ENCODE measurements around the gene RABGAP1L. TPM values are rescaled to one million over a fixed set of nuclear protein-coding genes. Genes with fewer than 3 reads are reported as not detected.
"Not testable (repeated sequence)": the region's sequence is repeated elsewhere in the genome, so short reads cannot be mapped to it uniquely, and the experiment has no call there.

RABGAP1L gene
- total RNA-seq, 4 donors from 2014 or later: 48.2 to 102 (median 59.1) TPM

DNA sequence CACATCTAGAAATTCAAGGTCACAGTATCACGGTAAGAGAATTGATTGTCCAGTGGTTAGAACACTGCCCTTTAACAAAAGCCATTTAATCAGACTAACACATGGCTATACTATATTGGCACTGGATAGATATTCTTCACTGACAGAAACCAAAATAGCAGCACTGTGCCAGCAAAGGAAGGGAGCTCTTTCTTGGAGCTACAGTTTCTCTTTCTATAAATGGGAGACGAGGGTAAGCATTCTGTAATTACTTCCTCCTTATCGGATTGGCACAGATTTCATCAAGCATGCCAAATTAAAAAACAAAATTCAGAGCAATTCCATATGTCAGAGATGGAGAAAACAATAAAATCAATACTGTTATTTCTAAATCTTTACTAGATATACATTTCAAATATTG, 724.7 kb downstream of the RABGAP1L start:
- WGBS: 21% methylated on average over 3 of the region's 3 CpGs
- H3K9me3 ChIP-seq: no peaks in the 10 kb centered on the region
- no peak overlapping the region for H3K4me3 ChIP-seq
- no peak for TF ChIP-seq POLR2A (IDR thresholded peaks at IDR 0.05)
- TF ChIP-seq POLR2AphosphoS5 (IDR thresholded peaks at IDR 0.05): no peak
- no peak for TF ChIP-seq EP300 (IDR thresholded peaks at IDR 0.05)
- TF ChIP-seq, protein P1, sequence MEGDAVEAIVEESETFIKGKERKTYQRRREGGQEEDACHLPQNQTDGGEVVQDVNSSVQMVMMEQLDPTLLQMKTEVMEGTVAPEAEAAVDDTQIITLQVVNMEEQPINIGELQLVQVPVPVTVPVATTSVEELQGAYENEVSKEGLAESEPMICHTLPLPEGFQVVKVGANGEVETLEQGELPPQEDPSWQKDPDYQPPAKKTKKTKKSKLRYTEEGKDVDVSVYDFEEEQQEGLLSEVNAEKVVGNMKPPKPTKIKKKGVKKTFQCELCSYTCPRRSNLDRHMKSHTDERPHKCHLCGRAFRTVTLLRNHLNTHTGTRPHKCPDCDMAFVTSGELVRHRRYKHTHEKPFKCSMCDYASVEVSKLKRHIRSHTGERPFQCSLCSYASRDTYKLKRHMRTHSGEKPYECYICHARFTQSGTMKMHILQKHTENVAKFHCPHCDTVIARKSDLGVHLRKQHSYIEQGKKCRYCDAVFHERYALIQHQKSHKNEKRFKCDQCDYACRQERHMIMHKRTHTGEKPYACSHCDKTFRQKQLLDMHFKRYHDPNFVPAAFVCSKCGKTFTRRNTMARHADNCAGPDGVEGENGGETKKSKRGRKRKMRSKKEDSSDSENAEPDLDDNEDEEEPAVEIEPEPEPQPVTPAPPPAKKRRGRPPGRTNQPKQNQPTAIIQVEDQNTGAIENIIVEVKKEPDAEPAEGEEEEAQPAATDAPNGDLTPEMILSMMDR (IDR thresholded peaks at IDR 0.05): no peak
- no peak overlapping the region for H3K27ac ChIP-seq
- H3K4me1 ChIP-seq: peaks cover 7% of the 10 kb centered on the region
- no peaks in the 10 kb centered on the region for H3K27me3 ChIP-seq
- DNase-seq (ENCODE audit: low spot score in 2 of 2): no peak
- no peaks in the 10 kb centered on the region for H3K36me3 ChIP-seq

DNA sequence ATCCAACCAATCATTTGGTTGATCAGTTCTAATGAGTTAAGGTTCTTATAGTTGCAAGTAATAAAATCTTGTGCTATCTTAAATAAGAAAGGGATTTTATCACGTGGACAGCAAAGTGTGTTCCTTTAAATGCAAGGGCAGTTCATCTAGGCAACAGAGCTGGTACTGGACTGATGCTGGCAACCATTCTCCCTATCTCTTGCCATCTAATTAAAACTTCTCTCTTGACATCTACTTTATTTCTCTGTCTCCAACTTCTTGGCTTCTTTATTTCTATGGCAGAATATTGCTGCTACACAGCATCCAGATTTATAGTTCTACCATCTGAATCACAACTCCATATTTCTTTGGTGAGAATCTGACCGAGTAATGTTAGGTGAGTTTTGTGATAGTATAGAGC, 725.2 kb downstream of the RABGAP1L start:
- no peak overlapping the region for H3K27ac ChIP-seq

DNA sequence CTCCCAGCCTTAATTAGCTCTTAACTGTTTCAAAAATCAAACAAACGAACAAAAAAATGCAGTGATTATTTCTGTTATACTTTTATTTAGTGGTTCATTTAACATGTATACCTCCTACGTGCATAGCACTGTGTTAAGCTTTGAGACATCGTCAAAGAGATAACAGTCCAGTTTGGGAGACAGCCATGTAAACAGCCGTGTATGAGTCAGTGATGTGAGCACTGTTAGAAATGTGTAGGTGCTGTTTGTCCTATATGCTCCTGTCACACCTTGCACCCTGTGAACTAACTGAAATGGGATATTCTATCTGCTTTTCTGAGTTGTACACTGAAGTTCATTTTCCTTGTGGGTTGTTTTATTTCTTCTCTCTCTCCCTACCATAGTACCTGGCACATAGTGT, 730.7 kb downstream of the RABGAP1L start:
- TF ChIP-seq POLR2AphosphoS5 (IDR thresholded peaks at IDR 0.05) (no peak), EP300 (IDR thresholded peaks at IDR 0.05) (no peak), POLR2A (IDR thresholded peaks at IDR 0.05) (no peak)
- TF ChIP-seq, protein P1 (IDR thresholded peaks at IDR 0.05): no peak
- 70% methylated on average over 4 of the region's 4 CpGs for WGBS

More for the DNA sequence above, 725.2 kb downstream of the RABGAP1L start:
- Histone ChIP-seq H3K27me3 (no peaks in the 10 kb centered on the region), H3K4me1 (peaks cover 7% of the 10 kb centered on the region), H3K4me3 (no peak overlapping the region), H3K9me3 (no peaks in the 10 kb centered on the region), H3K36me3 (no peaks in the 10 kb centered on the region)
- TF ChIP-seq POLR2A (IDR thresholded peaks at IDR 0.05) (no peak), EP300 (IDR thresholded peaks at IDR 0.05) (no peak)
- DNase-seq (ENCODE audit: low spot score in 2 of 2): no peak
- 55% methylated on average over 2 of the region's 2 CpGs for WGBS

DNA sequence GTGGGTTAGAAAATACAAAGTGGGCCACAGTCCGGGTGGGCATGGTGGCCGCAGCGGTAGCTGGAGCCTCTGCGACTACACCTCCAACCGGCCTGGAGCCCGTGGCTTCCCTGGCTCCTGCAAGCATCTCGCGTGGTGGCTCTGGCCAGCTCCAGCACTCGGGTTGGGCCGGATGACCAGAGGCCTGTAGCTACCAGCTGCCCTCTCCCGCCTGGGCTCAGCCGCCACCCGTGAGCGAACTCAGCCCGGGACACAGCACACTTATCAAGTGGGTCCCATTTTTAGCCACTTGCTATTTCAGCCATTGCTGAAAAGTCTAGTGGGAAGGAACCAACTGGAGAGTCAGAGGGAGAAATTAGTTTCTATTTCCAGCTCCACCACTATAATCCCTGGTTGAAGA, 732.7 kb downstream of the RABGAP1L start:
- H3K36me3 ChIP-seq: no peaks in the 10 kb centered on the region
- no peaks in the 10 kb centered on the region for H3K27me3 ChIP-seq
- DNase-seq (ENCODE audit: low spot score in 2 of 2): no peak
- no peak for TF ChIP-seq POLR2A (IDR thresholded peaks at IDR 0.05)
- TF ChIP-seq, protein P1 (IDR thresholded peaks at IDR 0.05): no peak
- TF ChIP-seq POLR2AphosphoS5 (IDR thresholded peaks at IDR 0.05): no peak
- no peak for TF ChIP-seq EP300 (IDR thresholded peaks at IDR 0.05)
- no peaks in the 10 kb centered on the region for H3K9me3 ChIP-seq
- no peak overlapping the region for H3K4me3 ChIP-seq
- WGBS: 97% methylated on average over 13 of the region's 15 CpGs
- H3K27ac ChIP-seq: no peak overlapping the region
- H3K4me1 ChIP-seq: no peaks in the 10 kb centered on the region

More for the DNA sequence above, 730.7 kb downstream of the RABGAP1L start:
- Histone ChIP-seq H3K27me3 (no peaks in the 10 kb centered on the region), H3K36me3 (no peaks in the 10 kb centered on the region), H3K9me3 (no peaks in the 10 kb centered on the region), H3K4me1 (no peaks in the 10 kb centered on the region), H3K4me3 (no peak overlapping the region), H3K27ac (no peak overlapping the region)
- no peak for DNase-seq (ENCODE audit: low spot score in 2 of 2)

DNA sequence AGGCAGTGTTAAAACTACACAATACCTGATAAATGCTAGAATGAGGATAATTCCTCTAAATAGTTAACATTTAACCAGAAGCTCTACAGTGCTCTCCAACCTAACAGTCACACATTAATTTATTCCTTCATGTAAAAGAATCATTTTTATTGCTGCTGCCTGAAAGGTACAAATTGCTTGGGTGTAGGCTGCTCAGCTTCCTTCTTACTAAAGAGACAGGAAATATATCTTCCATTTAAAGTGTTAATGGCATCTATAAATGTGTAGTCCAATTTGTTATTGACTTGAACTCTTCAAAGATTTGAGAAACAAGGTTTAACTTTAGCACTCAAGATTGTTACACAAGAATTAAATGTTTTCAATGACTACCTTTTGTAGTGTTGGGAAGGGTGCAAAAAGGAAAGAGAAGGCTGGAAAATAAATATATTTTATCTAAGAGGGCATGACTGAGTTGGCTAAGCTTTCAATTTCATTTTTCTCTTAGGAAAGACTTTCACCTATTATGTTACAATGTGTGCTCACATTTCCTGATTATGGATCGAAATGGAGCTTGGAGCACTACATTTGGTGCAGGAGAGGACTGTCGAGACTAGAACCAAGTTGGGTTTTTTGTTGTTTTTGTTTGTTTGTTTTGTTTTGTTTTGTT, 734.9 kb downstream of the RABGAP1L start:
- H3K27me3 ChIP-seq: no peaks in the 10 kb centered on the region
- 92% methylated on average over 2 of the region's 2 CpGs for WGBS
- H3K36me3 ChIP-seq: no peaks in the 10 kb centered on the region
- TF ChIP-seq EP300 (IDR thresholded peaks at IDR 0.05): no peak
- TF ChIP-seq POLR2AphosphoS5 (IDR thresholded peaks at IDR 0.05): no peak
- TF ChIP-seq, protein P1 (IDR thresholded peaks at IDR 0.05): no peak
- TF ChIP-seq POLR2A (IDR thresholded peaks at IDR 0.05): no peak
- no peaks in the 10 kb centered on the region for H3K9me3 ChIP-seq
- H3K4me1 ChIP-seq: no peaks in the 10 kb centered on the region
- H3K4me3 ChIP-seq: no peak overlapping the region
- DNase-seq (ENCODE audit: low spot score in 2 of 2): no peak
- no peak overlapping the region for H3K27ac ChIP-seq

DNA sequence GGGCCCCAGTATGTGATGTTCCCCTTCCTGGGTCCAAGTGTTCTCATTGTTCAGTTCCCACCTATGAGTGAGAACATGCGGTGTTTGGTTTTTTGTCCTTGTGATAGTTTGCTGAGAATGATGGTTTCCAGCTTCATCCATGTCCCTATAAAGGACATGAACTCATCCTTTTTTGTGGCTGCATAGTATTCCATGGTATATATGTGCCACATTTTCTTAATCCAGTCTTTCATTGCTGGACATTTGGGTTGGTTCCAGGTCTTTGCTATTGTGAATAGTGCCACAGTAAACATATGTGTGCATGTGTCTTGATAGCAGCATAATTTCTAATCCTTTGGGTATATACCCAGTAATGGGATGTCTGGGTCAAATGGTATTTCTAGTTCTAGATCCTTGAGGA, 736.3 kb downstream of the RABGAP1L start:
- not testable (repeated sequence) for H3K4me1 ChIP-seq; H3K9me3 ChIP-seq; H3K27me3 ChIP-seq; H3K27ac ChIP-seq; H3K4me3 ChIP-seq; H3K36me3 ChIP-seq; DNase-seq (ENCODE audit: low spot score in 2 of 2)
- WGBS: 100% methylated on average over 1 of the region's 1 CpG
